H1 (cell line): ENCODE measurements around the gene ACACB. TPM values are rescaled to one million over a fixed set of nuclear protein-coding genes. Genes with fewer than 3 reads are reported as not detected.

ENCODE experiments used
- CTCF ChIA-PET: fragments of 300-600 bp; sonication (Branson Sonifier 250); formaldehyde crosslinking; loops from one replicate; lab custom pipeline; 2021; ENCODE audit not compliant: partially characterized antibody; lab: Charles Lee
- POLR2A ChIA-PET: fragments of 300-600 bp; sonication (Branson Sonifier 250); formaldehyde crosslinking; loops from one replicate; lab custom pipeline; 2021; ENCODE audit warnings: inconsistent platforms; ENCODE audit not compliant: partially characterized antibody; lab: Charles Lee
- DNase-seq, 2 experiments: peaks; one replicate each; pipeline versions ENCODE4 v3.0.0 to v3.0.0-alpha.2; 2010 to 2022; ENCODE audit warnings: low spot score in 2 of 2, low read depth in 1 of 2, mixed read lengths in 1 of 2
- FAIRE-seq: peaks from 2 replicates; lab custom pipeline; 2011; peaks lifted over from hg19 to GRCh38; lab: Jason Lieb, UNC
- H2AFZ ChIP-seq: 2 replicates; pipeline ENCODE4 v1.8.1; 2012; ENCODE audit warnings: low read length, inconsistent platforms
- H2AK5ac ChIP-seq: 2 replicates; pipeline ENCODE4 v1.6.1; 2013; ENCODE audit warnings: low read depth, low read length
- H2BK120ac ChIP-seq: replicated peaks from 2 replicates; pipeline ENCODE3; 2013; ENCODE audit warnings: low read depth, low read length, inconsistent platforms
- H2BK12ac ChIP-seq: 2 replicates; pipeline ENCODE4 v1.6.1; 2013; ENCODE audit warnings: low read depth, low read length
- H2BK15ac ChIP-seq: 2 replicates; pipeline ENCODE4 v1.6.1; 2013; ENCODE audit warnings: low read length
- H2BK20ac ChIP-seq: 2 replicates; pipeline ENCODE4 v1.6.1; 2013; ENCODE audit warnings: low read length
- H2BK5ac ChIP-seq: 2 replicates; pipeline ENCODE4 v1.6.1; 2013; ENCODE audit warnings: low read depth, low read length
- H3K14ac ChIP-seq: 2 replicates; pipeline ENCODE4 v1.6.1; 2013; ENCODE audit warnings: inconsistent platforms; ENCODE audit not compliant: insufficient read length
- H3K18ac ChIP-seq: 2 replicates; pipeline ENCODE4 v1.6.1; 2013; ENCODE audit warnings: low read length; ENCODE audit errors: extremely low read depth
- H3K23ac ChIP-seq: 2 replicates; pipeline ENCODE4 v1.6.1; 2013; ENCODE audit warnings: inconsistent platforms; ENCODE audit not compliant: insufficient read length
- H3K23me2 ChIP-seq: 2 replicates; pipeline ENCODE4 v1.6.1; 2013; ENCODE audit warnings: low read depth, low read length
- H3K27ac ChIP-seq: 2 replicates; pipeline ENCODE4 v1.6.1; 2011; ENCODE audit warnings: low read depth, low read length, inconsistent platforms
- H3K27me3 ChIP-seq, 4 experiments: replicated peaks in 1 of 4; 1 replicate in 1 of 4; 2 replicates in 3 of 4; pipeline versions ENCODE4 v1.6.1 to v1.8.1; 2011 to 2013; ENCODE audit warnings: low read length in 3 of 4, mild to moderate bottlenecking in 3 of 4, inconsistent platforms in 2 of 4, mixed read lengths in 2 of 4, moderate library complexity in 1 of 4; ENCODE audit not compliant: control insufficient read depth in 3 of 4, insufficient read depth in 3 of 4; ENCODE audit errors: extremely low read depth in 1 of 4
- H3K36me3 ChIP-seq, 4 experiments: 2 replicates each; pipeline versions ENCODE4 v1.6.1 to v1.8.1; 2011 to 2013; ENCODE audit warnings: mild to moderate bottlenecking in 4 of 4, low read length in 3 of 4, moderate library complexity in 2 of 4, control low read depth in 1 of 4, inconsistent platforms in 1 of 4; ENCODE audit not compliant: insufficient read depth in 4 of 4, control insufficient read depth in 2 of 4
- H3K4ac ChIP-seq: replicated peaks from 2 replicates; pipeline ENCODE3; 2013; ENCODE audit warnings: low read length, low read depth, mixed read lengths, inconsistent platforms; ENCODE audit not compliant: insufficient read length
- H3K4me1 ChIP-seq, 4 experiments: replicated peaks in 1 of 4; 1 replicate in 1 of 4; 2 replicates in 3 of 4; pipeline versions ENCODE4 v1.6.1 to v1.8.1; 2011 to 2013; ENCODE audit warnings: low read length in 3 of 4, inconsistent platforms in 2 of 4, mixed read lengths in 1 of 4; ENCODE audit not compliant: insufficient read depth in 4 of 4, control insufficient read depth in 3 of 4
- H3K4me2 ChIP-seq, 2 experiments: 2 replicates each; pipeline versions ENCODE4 v1.6.1 to v1.8.1; 2011 to 2013; ENCODE audit warnings: low read depth in 2 of 2, low read length in 2 of 2, control low read depth in 1 of 2, inconsistent platforms in 1 of 2, mild to moderate bottlenecking in 1 of 2; ENCODE audit not compliant: insufficient read depth in 1 of 2
- H3K4me3 ChIP-seq, 4 experiments: fragments of 200-600, 300-600 bp in 1 of 4; sonication (generic), shearing (Covaris generic), sonication (Bioruptor Twin) in 1 of 4; 2 replicates each; pipeline versions ENCODE4 v1.5.1 to v1.8.1; 2011 to 2016; ENCODE audit warnings: low read length in 4 of 4, low read depth in 3 of 4, control low read depth in 2 of 4, inconsistent platforms in 2 of 4, mild to moderate bottlenecking in 2 of 4, mixed read lengths in 1 of 4, moderate library complexity in 1 of 4; ENCODE audit not compliant: insufficient read depth in 2 of 4; ENCODE audit errors: extremely low read depth in 1 of 4
- H3K56ac ChIP-seq: replicated peaks from 2 replicates; pipeline ENCODE3; 2013; ENCODE audit warnings: low read depth, mild to moderate bottlenecking, mixed read lengths, low read length, inconsistent platforms; ENCODE audit not compliant: insufficient read length
- H3K79me1 ChIP-seq: 2 replicates; pipeline ENCODE4 v1.6.1; 2013; ENCODE audit warnings: low read depth, low read length, control low read depth
- H3K79me2 ChIP-seq, 2 experiments: 2 replicates each; pipeline versions ENCODE4 v1.6.1 to v1.8.1; 2012 to 2013; ENCODE audit warnings: low read length in 2 of 2, mild to moderate bottlenecking in 2 of 2, inconsistent platforms in 1 of 2; ENCODE audit not compliant: insufficient read depth in 2 of 2, control insufficient read depth in 1 of 2
- H3K9ac ChIP-seq, 4 experiments: replicated peaks in 1 of 4; 1 replicate in 1 of 4; 2 replicates in 3 of 4; pipeline versions ENCODE4 v1.6.1 to v1.8.1; 2011 to 2013; ENCODE audit warnings: low read depth in 3 of 4, low read length in 3 of 4, control low read depth in 2 of 4, mild to moderate bottlenecking in 2 of 4, moderate library complexity in 2 of 4, inconsistent platforms in 1 of 4; ENCODE audit errors: extremely low read depth in 1 of 4
- H3K9me3 ChIP-seq, 2 experiments: 2 replicates each; pipeline versions ENCODE4 v1.6.1 to v1.8.1; 2012 to 2013; ENCODE audit warnings: mild to moderate bottlenecking in 2 of 2, moderate library complexity in 2 of 2, control low read depth in 1 of 2, inconsistent platforms in 1 of 2, low read depth in 1 of 2, low read length in 1 of 2, mixed read lengths in 1 of 2; ENCODE audit not compliant: insufficient read depth in 2 of 2
- H4K20me1 ChIP-seq, 2 experiments: replicated peaks in 1 of 2; 2 replicates each; pipeline versions ENCODE3 to v1.8.1; 2011 to 2013; ENCODE audit warnings: inconsistent platforms in 2 of 2, low read length in 2 of 2, mild to moderate bottlenecking in 1 of 2; ENCODE audit not compliant: insufficient read depth in 2 of 2, control insufficient read depth in 1 of 2
- H4K5ac ChIP-seq: 2 replicates; pipeline ENCODE4 v1.6.1; 2013; ENCODE audit warnings: low read length, low read depth, mixed read lengths, inconsistent platforms; ENCODE audit not compliant: insufficient read length
- H4K8ac ChIP-seq: 2 replicates; pipeline ENCODE4 v1.8.0; 2013; ENCODE audit warnings: mild to moderate bottlenecking, moderate library complexity, low read length, inconsistent platforms; ENCODE audit not compliant: insufficient read depth; ENCODE audit errors: extremely low read depth
- H4K91ac ChIP-seq: replicated peaks from 2 replicates; pipeline ENCODE3; 2013; ENCODE audit warnings: low read length, mixed read lengths, inconsistent platforms; ENCODE audit not compliant: insufficient read length
- ATF3 ChIP-seq: IDR thresholded peaks from 2 replicates; pipeline ENCODE4 v1.6.1; 2011; ENCODE audit warnings: low read depth, mild to moderate bottlenecking, low read length; ENCODE audit not compliant: insufficient read depth
- BCL11A ChIP-seq, 2 experiments: IDR thresholded peaks; one replicate each; pipeline ENCODE4 v1.6.1; 2011; ENCODE audit warnings: low read depth in 2 of 2, low read length in 2 of 2, mild to moderate bottlenecking in 2 of 2
- CHD2 ChIP-seq: IDR thresholded peaks from 2 replicates; pipeline ENCODE4 v1.6.1; 2012; ENCODE audit warnings: low read length, improper control_type of control experiment
- EGR1 ChIP-seq: IDR thresholded peaks from 2 replicates; pipeline ENCODE4 v1.6.1; 2011; ENCODE audit warnings: low read depth, low read length, borderline replicate concordance
- JUN ChIP-seq: IDR thresholded peaks from 2 replicates; pipeline ENCODE4 v1.6.1; 2011; ENCODE audit warnings: low read depth, mild to moderate bottlenecking, improper control_type of control experiment, low read length
- JUND ChIP-seq: IDR thresholded peaks from 2 replicates; pipeline ENCODE4 v1.6.1; 2011; ENCODE audit warnings: mild to moderate bottlenecking, improper control_type of control experiment, low read length
- RAD21 ChIP-seq, 2 experiments: IDR thresholded peaks in 1 of 2; conservative IDR thresholded peaks in 1 of 2; 2 replicates each; pipeline ENCODE4 v1.6.1; 2011; ENCODE audit warnings: low read depth in 2 of 2, low read length in 2 of 2, improper control_type of control experiment in 1 of 2, inconsistent platforms in 1 of 2, mild to moderate bottlenecking in 1 of 2, moderate library complexity in 1 of 2
- RFX5 ChIP-seq: IDR thresholded peaks from 2 replicates; pipeline ENCODE4 v1.6.1; 2011; ENCODE audit warnings: low read depth, low read length, improper control_type of control experiment, borderline replicate concordance
- RXRA ChIP-seq: IDR thresholded peaks from 2 replicates; pipeline ENCODE4 v1.6.1; 2011; ENCODE audit warnings: low read depth, mild to moderate bottlenecking, low read length, moderate library complexity; ENCODE audit not compliant: insufficient read depth
- SIN3A ChIP-seq, 2 experiments: IDR thresholded peaks in 1 of 2; conservative IDR thresholded peaks in 1 of 2; 2 replicates each; pipeline ENCODE4 v1.6.1; 2011 to 2012; ENCODE audit warnings: low read length in 2 of 2, improper control_type of control experiment in 1 of 2, low read depth in 1 of 2, mild to moderate bottlenecking in 1 of 2
- SIRT6 ChIP-seq: IDR thresholded peaks from one replicate; pipeline ENCODE4 v1.7.1; 2012; ENCODE audit warnings: low read length, inconsistent platforms
- SP1 ChIP-seq: IDR thresholded peaks from 2 replicates; pipeline ENCODE4 v1.6.1; 2011; ENCODE audit warnings: low read depth, low read length
- SP2 ChIP-seq: IDR thresholded peaks from 2 replicates; pipeline ENCODE4 v1.6.1; 2012; ENCODE audit warnings: mild to moderate bottlenecking, low read length, inconsistent platforms
- WGBS, 2 experiments: shearing (Covaris generic) in 1 of 2; methylation state at CpG; one replicate each; pipeline versions ENCODE4 v1.1.6 to v1.1.7; 2013 to 2015; ENCODE audit warnings: low lambda C conversion rate in 2 of 2, mixed read lengths in 2 of 2, inconsistent platforms in 1 of 2, low coverage in 1 of 2, missing lambda C conversion rate in 1 of 2; ENCODE audit not compliant: insufficient replicate concordance in 2 of 2, insufficient coverage in 1 of 2, insufficient read length in 1 of 2; ENCODE audit errors: extremely low coverage in 1 of 2, missing lambda C conversion rate in 1 of 2; 5-methylcytosine and 5-hydroxymethylcytosine counted together
- polyA plus RNA-seq, 7 experiments: library from polyadenylated mRNA; depleted of rRNA in 3 of 7; stranded (reverse) in 5 of 7; unstranded in 2 of 7; fragments of >200 nt in 5 of 7; fragments of 200-250 nt in 2 of 7; gene quantifications; 1 replicate in 5 of 7; 2 replicates in 1 of 7; 4 replicates in 1 of 7; pipeline versions ENCODE4 v1.2.1 to v1.2.3, GENCODE V29; 2011 to 2013; ENCODE audit warnings: missing spikeins in 2 of 7, mixed read lengths in 2 of 7
- total RNA-seq: library from RNA; stranded (reverse); fragmentation: NEBNext Ultra II Directional; extraction: Animal tissue kit (Norgen Biotek cat#: 25700); gene quantifications from 2 replicates; pipeline ENCODE4 v1.2.1, GENCODE V29; 2021

The ACACB gene
- total and polyA plus RNA-seq, 2 of the 8 experiments (the other 6 are each of a cell fraction or from before 2014, with no cell fraction given), result 5.8 to 15.3 TPM

DNA sequence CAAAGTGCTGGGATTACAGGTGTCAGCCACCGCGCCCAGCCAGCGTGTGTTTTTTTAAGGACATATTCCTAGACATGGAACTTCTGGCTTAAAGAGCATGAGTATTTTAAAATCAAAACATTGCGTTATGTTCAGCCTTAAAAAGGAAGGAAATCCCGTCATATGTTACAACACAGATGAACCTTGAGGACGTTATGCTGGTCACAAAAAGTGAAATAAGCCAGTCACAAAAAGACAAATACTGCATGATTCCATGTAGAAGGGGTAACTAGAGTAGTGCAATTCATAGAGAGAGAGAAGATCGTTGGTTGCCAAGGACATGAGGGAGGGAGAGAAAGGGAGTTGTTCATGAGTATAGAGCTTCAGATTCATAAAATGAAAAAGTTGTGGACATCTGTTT, 53.9 kb downstream of the ACACB start:
- no peak overlapping the region for H2BK20ac ChIP-seq
- H4K8ac ChIP-seq, result no peak overlapping the region
- no peaks in the 10 kb centered on the region; a peak in 1 of 4 replicates for H3K9me3 ChIP-seq
- DNase-seq (no peak), FAIRE-seq (no peak)
- H3K27ac ChIP-seq, result no peak overlapping the region
- 93% methylated on average over 7 of the region's 7 CpGs; no CpG with 5 or more reads in 1 of the 2 experiments for WGBS, 2 experiments
- H3K79me1 ChIP-seq, result no peaks in the 10 kb centered on the region
- H3K27me3 ChIP-seq, result no peaks in the 10 kb centered on the region
- no peak overlapping the region for H2AK5ac ChIP-seq
- no peak overlapping the region for H3K4ac ChIP-seq
- H4K20me1 ChIP-seq, result peaks cover 0 to 1% of the 10 kb centered on the region in 2 experiments
- H2BK15ac ChIP-seq, result no peak overlapping the region
- H2BK120ac ChIP-seq, result no peak overlapping the region
- CTCF ChIA-PET, result no interaction called here
- no peak overlapping the region for H2BK5ac ChIP-seq
- no peak overlapping the region for H2BK12ac ChIP-seq
- no peaks in the 10 kb centered on the region for H3K23me2 ChIP-seq
- no peak overlapping the region for H2AFZ ChIP-seq
- no peak overlapping the region for H4K5ac ChIP-seq
- no peak overlapping the region for H3K23ac ChIP-seq
- no peak overlapping the region for H3K14ac ChIP-seq
- no peaks in the 10 kb centered on the region for H3K79me2 ChIP-seq
- no peak overlapping the region for H3K18ac ChIP-seq
- POLR2A ChIA-PET, result no interaction called here
- H3K56ac ChIP-seq, result no peak overlapping the region
- no peak overlapping the region for H4K91ac ChIP-seq
- no peak overlapping the region for H3K4me3 ChIP-seq
- peaks cover 0 to 13% (median 5%) of the 10 kb centered on the region in 4 experiments; a peak in 4 of 8 replicates for H3K36me3 ChIP-seq
- H3K4me2 ChIP-seq, result no peak overlapping the region
- H3K9ac ChIP-seq, result no peak overlapping the region
- H3K4me1 ChIP-seq, result no peaks in the 10 kb centered on the region
- TF ChIP-seq EGR1 (no peak), SP2 (no peak), RXRA (no peak), JUND (no peak), SIN3A (conservative IDR thresholded peaks at IDR 0.05 in 1 of 2, IDR thresholded peaks at IDR 0.05 in 1 of 2; ENCODE audit: low read depth in 1 of 2, low read length in 2 of 2) (no peak), SP1 (no peak), RAD21 (IDR thresholded peaks at IDR 0.05 in 1 of 2, conservative IDR thresholded peaks at IDR 0.05 in 1 of 2; ENCODE audit: low read depth in 2 of 2, low read length in 2 of 2) (no peak), JUN (no peak), SIRT6 (no peak), ATF3 (no peak), CHD2 (no peak), BCL11A (IDR thresholded peaks at IDR 0.05; ENCODE audit: low read depth in 2 of 2, low read length in 2 of 2) (no peak), RFX5 (no peak)
